ENCODE measurements around the gene OR10G3.

Gene OR10G3

GRCh38 chr14:21535545-21536417 is 44.1 kb downstream of the OR10G3 start:
- DNase-seq (ENCODE audit: low spot score) = no peak

DNA sequence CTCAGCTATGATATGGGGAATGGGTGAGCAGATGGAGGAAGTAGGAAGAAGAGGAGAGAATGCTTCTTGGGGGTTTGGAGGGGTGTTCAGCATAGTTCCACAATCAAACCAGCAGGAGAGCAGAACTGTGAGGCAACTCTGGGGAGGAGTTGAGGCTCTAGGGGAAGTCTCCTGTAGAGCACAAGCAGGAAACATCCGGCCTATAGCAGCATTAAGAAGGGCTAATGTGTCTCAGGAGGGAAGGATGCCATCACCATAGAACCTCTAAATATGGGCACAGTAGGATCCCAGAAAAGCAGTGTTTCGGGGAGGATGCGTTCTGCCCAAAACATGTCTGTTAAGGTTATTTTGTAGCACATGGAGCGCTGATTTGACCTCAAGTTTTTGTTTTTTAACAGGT is 45.3 kb downstream of the OR10G3 start:
- DNase-seq (ENCODE audit: low spot score) = no peak

DNA sequence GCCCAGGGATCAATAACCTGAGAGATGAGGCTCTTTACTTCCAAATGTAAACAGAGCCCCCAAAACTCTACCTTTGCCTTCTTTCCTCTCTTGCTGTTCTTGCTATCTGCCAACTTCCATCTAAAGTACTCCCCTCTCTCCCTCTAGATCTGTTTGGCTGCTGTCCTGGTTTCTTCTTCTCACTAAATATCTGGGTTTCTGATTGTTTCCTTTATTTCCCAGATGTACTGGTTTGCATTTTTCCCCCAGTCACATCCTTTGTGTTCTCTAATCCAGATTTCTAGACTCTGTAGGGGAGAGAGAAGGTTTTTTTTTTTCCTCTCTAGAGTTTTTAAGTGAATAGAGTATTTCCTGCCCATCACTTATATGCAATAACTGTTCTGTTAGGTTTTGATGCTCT is 46.6 kb downstream of the OR10G3 start:
- no peak for DNase-seq (ENCODE audit: low spot score)

GRCh38 chr14:21529515-21529914 is 50.4 kb downstream of the OR10G3 start:
- no peak for DNase-seq (ENCODE audit: low spot score)

- no peak for DNase-seq (ENCODE audit: low spot score)
Observed at GRCh38 chr14:21528381-21529348, 51.2 kb downstream of the OR10G3 start.

DNA sequence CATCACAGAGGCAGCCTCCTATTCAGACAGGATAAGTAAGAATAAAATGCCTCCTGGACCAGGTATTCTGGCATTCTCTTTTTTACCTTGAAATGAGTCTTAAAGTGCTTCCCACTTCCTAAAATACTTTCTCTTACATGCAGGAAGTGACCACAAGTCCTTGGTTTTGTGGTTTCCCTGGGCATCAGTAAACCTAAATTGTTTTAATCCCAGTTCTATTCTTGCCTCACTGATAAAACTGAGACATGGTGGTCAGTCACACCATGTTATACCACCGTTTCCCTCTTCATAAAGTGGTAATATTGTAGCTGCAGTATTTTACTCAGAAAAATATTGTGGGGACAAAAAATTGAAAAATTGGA is 52.6 kb downstream of the OR10G3 start:
- no peak for DNase-seq (ENCODE audit: low spot score)

DNA sequence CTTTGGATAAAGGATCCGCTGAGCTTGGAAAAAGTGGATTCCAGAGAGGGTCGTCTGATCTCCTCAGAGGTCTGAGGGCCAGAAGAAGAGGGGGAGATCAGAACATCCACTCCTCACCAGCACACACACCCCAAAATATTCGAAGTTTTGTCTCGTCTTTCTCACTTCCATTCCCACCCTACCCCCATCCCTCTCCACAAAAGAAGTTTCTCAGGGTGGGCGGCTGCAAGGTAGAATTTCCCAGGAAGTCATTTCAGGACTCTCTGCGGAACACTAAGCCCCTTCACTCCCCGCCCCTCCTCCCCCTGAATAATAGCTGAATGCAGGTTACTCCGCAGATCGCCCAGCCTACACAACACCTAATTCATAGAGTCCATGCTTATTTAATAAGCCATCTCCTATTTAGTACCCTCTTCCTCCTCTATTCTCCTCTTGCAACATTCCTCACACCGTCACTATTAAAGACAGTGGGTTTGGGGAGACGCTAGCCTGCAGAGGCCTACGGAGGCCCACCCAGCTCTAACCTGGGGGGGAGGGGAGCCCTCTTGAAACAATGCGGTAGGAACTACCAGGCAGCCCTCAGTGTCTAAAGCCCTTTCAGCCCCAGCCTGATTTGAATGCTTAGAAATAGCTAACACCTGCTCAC is 53.1 kb downstream of the OR10G3 start:
- DNase-seq (ENCODE audit: low spot score) = no peak

- DNase-seq (ENCODE audit: low spot score) = no peak
Observed at GRCh38 chr14:21525962-21526671, 53.8 kb downstream of the OR10G3 start, which contains the start of gene SALL2. Gene SALL2 (minus strand): TSS chr14:21526346. CDS start chr14:21526127, 219 bp downstream.

DNA sequence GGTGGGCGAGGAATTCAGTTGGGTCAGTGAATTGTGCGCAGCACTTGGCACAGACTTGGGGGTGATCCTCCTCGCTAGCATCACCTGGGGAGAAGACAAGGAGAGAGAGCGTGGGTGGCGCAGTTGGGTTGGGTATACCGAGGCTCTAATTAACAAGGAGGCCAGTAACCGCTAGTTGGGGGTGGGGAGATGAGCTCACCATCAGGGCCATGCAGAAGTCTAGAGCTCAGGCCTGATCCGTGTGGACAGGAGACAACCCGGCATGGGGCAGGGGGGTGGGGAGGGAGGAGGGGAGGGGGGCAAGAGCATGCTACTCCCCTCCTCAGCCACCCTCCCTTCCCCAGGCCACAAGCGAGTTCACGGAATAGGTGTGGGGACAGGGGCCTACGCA is 54.3 kb downstream of the OR10G3 start:
- no peak for DNase-seq (ENCODE audit: low spot score)

- DNase-seq (ENCODE audit: low spot score) = no peak
Observed at GRCh38 chr14:21524575-21525490, 55.0 kb downstream of the OR10G3 start.

DNA sequence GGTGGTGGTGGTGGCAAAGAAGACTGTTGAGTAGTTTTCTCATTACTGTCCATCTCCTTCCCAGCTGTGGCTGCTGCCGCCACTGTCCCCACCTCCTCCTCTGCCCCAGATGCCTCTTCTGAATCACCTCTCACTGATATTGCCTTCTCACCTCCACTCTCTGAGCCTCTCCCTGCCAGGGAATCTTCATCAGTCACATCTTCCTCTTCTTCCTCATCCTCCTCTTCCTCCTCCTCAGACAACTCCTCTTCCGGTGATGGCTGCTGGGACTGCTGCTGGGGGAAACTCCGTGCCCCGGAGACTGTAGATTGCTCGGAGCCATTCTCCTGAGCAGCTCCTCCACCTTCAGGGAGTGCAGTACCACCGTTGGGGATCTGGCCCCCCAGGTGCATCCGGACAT is 56.7 kb downstream of the OR10G3 start:
- DNase-seq (ENCODE audit: low spot score) = no peak

DNA sequence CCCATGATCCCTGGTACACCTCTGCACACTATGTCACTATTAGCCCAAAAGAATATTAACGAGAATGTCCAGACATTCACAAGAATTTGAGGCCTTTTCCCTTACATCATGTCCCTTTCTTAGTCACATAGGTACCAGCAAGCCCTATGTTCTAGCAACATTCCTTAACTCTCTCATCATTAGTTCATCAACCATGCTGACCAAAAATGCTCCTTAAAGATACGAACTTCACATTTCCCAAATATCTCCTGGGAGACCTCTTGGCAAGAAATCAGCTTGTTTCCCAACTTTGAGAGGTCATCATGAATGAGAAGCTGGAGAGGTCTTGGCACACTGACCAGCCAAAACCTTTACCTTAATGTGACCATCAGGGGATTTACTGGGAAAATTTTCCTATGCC is 58.4 kb downstream of the OR10G3 start:
- DNase-seq (ENCODE audit: low spot score) = no peak

- DNase-seq (ENCODE audit: low spot score) = no peak
Observed at GRCh38 chr14:21520767-21521166, 59.1 kb downstream of the OR10G3 start.

DNA sequence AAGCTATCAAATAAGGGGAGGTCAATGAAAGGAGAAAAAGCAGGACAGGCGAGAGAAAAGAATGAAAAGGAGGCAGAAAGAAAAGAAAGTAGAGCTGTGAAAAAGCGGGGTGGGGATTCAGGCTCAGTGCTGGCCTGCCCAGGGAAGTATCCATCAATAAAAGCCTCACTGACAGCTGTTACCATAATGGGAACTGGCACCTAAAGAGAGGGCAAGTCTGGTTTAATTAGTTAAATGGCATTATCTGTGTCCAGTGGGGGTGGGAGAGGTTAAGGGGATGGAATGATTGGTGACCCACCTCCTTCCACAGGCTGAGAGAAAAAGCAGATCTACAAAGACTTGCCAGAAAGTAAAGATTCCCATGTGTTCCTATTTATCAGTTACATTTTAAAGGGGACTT is 61.2 kb downstream of the OR10G3 start:
- DNase-seq (ENCODE audit: low spot score) = no peak

Measured in LoVo (cell line).